NCI-H146 treated with DMSO at 0.1 percent for 48 hours (cell line): ENCODE data around the gene APH1A.
"Not testable (repeated sequence)": the region's sequence is repeated elsewhere in the genome, so short reads cannot be mapped to it uniquely, and the experiment has no call there.

ENCODE experiments used
- DNase-seq: peaks from one replicate; lab custom pipeline; 2025; ENCODE audit not compliant: unreplicated experiment; lab: John Stamatoyannopoulos, UW

APH1A gene

DNA sequence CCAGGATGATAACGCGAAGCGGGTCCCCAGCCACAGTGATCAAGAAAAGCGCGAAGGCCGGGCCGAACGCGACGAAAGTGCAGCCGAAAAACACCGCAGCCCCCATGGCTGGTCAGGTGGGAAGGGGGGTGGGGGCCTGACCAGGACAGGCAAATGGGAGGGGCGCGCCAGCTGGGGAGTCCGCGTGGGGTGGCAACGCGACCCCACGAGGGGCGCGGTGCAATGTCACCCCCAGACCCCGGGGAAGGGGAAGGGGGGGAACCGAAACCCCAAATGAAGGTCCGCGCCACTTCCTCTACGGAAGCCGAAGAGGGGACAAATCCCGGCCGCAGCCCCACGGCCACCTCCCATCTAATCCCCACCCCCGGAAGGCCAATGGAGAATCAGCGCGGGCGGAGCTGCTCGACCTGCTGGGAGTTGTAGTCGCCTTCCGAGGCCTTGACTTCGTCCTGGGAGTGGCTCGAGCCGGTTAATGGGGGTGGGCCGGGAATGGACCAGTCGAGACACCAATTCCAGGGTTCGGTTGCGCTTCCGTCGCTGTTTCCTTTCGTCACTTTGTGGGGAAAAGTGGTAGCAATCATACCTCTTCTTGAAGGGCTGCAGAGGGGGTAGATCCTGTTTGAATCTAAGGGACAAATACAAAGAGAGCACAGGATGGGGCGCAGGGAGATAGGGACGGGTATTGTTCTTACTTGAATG lies at the start of gene APH1A:
Gene APH1A, minus strand, starts transcription at position 312 of the 699 bp plus-strand sequence. Its CDS starts 206 bp downstream, at position 106.
- peak; percentile 94 for DNase-seq

GRCh38 chr1:150314691-150315090 lies 45.9 kb upstream of the APH1A start:
- not testable (repeated sequence) for DNase-seq

- DNase-seq = no peak
Measured at GRCh38 chr1:150311762-150312161, 42.9 kb upstream of the APH1A start.

DNA sequence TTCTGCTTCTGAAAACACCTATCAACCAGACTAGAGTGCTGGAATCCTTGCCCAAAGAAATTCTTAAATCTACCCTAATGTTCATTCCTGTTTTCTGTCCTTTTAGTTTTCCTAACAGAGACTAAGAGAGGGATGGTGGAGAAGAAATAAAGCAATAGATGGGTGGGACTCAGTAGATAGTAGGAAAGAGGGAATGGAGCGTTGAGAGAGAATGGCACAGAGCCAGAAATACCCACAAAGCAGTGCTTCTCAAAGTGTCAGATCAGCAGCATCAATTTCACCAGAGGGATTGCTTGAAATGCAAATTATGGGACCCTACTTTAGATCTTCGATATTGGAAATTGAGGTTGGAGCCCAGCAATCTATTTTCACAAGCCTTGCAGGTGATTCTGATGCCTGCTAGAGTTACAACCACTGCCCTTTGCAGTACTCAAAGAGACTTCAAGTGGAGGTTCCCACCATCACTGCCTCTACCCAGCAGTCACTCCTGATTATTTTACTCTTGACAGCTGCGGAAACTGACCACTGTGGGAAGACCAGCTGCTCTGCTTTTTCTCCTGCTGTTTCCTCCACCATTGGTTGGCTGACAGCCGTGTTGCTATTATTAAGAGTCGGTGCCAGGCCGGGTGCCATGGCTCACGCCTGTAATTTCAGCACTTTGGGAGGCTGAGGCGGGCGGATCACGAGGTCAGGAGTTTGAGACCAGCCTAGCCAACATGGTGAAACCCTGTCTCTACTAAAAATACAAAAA lies 41.1 kb upstream of the APH1A start:
- DNase-seq = no peak

- DNase-seq = not testable (repeated sequence)
Measured at GRCh38 chr1:150308585-150308984, 39.8 kb upstream of the APH1A start.

DNA sequence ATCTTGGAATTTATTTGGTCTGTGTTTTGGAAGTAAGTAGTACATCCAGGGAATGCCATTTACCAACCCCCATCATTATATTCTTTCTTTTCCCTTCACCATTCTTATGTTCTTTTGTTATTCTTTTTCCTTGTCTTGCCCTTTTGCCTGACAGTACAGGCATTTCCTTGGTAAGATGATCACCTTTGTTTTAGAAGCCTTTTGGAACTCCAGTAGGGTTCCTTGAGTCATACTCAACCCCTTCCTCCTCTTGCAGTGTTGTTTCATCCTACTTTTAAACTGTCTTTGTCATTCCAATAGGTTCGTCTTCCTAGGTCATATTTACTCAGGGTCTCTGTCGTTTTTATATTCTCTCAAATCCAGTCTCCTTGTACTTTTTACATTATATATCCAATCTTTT lies 34.1 kb upstream of the APH1A start:
- no peak for DNase-seq

- no peak for DNase-seq
Measured at GRCh38 chr1:150302338-150302737, 33.5 kb upstream of the APH1A start.

DNA sequence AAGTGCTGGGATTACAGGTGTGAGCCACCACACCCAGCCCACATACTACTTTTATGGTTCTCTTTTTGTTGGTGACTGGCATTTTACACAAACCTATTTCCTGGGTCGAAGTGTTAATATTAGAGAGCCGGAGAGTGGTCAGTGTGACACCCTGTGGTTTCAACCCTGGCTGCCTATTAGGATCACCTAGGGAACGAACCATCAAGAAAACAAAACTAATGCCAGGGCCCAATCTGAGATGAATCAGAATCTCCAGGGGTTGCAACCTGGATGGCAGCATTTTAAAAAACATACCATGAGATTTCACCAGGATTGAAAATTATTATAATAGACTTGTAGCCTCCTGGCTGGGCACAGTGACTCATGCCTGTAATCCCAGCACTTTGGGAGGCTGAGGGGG lies 30.9 kb upstream of the APH1A start:
- DNase-seq = no peak

DNA sequence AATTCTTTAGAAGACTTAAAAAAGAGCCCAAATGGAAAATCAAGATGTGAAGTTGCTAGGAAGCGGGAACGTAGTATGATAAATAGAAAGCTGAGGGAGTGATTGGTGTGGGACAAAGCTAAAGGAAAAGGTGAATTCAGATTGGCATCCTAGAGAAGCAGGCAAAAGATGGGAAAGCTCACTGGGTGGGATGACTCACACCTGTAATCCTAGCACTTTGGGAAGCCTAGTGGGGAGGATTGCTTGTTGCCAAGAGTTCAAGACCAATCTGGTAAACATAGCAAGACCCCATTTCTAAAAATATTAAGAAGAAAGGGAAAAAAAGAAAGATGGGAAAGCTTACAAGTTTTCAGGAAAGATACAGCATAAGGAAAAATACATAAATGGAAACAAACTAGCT lies 26.7 kb upstream of the APH1A start:
- DNase-seq = no peak

GRCh38 chr1:150293433-150294253 lies 24.8 kb upstream of the APH1A start, which contains the start of gene MRPS21:
Gene MRPS21 (plus strand): TSS chr1:150293861. CDS start chr1:150294367, 506 bp downstream.
- DNase-seq = peak; percentile 89

DNA sequence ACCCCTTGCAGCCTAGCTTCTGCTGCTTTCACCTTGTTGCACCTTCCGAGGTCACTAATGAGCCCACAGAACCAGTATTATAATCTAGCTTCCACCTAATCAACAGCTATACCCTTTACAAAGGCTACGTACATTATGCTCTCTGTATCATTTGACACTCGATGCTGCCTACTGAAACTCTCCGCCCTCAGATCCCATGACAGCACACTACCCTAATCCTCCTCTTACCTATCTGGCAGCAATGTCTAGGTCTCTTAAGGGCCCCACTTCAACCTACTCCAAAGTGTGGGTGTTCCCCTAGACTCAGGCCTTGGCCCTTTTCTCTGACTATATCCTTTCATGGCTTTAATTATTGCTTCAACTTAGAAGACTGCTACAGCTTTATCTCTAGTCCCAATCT lies 20.0 kb upstream of the APH1A start:
- DNase-seq = no peak

DNA sequence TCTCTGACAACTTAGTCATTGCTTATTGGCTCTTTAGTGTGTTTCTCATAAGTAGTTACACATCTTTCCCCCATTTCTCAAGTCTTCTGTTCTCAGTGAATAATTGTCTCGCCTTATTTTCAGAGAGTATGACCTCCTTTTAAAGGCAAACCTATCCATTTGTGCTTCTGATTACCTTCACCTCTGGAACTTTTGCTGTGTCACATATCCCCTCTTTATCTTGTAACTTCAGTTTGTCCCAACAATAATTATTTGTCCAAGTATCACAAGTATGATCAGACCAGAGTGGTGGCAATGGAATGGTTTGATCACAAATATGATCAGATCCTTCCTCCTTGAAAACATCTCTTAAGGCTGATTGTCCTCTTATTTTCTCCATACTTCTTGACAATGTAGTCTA lies 19.6 kb upstream of the APH1A start:
- DNase-seq = no peak

DNA sequence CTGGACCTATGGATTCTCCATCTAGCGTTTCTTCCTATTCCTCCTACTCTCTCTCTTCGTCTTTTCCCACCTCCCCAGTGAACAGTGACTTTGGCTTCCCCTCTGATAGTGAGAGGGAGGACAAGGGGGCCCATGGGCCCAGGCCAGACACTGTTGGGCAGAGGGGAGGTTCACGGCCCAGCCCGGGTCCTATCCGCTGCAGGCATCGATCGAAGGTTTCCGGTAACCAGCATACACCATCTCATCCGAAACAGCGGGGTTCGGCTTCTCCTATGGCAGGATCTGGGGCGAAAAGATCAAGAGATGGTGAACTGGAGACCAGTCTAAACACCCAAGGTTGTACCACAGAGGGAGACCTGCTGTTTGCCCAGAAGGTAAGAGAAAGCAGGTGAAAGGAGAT lies 14.4 kb upstream of the APH1A start:
- DNase-seq = no peak

- DNase-seq = peak; percentile 60
Measured at GRCh38 chr1:150282558-150282958, 13.7 kb upstream of the APH1A start.

DNA sequence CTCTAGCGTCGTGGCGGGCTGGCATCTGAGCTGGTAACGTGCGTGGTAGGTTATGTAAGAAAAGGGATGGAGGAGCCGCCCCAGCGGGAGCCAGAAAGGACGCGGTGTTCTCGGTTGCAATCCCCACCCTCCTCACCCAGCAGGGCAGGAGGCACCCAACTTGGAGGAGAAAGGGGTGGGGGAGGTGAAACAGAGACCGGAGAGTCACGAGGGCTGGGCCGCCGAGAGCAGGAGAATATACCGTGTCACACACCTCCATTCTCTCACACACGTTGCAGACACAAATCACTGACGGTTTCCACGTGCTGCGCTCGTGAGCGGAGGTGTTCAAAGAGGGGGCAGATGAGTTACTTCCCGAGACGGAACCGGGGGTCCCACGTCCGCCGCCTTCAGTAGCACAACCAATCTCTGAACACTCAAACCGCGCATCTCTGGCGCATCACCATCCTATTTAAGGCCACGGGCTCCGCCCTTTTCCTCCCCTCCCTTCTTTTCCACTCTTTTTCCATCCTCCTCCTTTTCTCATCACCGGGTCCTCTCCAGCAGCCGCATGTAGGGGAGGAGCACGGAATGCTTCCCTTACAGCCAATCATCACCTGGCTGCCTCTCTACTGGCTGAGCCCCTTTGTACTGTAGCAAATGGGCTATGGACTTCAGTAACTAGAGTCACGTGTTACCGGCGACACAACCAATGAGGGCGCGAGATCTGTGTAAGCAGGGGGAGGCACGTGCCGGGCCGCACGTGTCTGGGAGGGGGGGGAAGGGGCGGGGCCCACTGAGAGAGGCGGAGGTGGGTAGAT lies 13.1 kb upstream of the APH1A start, which contains the start of gene CIART:
Gene CIART, plus strand, starts transcription at position 797 of the 800 bp plus-strand sequence. CDS start 714 bp downstream, outside the sequence.
- DNase-seq = peak; percentile 98

DNA sequence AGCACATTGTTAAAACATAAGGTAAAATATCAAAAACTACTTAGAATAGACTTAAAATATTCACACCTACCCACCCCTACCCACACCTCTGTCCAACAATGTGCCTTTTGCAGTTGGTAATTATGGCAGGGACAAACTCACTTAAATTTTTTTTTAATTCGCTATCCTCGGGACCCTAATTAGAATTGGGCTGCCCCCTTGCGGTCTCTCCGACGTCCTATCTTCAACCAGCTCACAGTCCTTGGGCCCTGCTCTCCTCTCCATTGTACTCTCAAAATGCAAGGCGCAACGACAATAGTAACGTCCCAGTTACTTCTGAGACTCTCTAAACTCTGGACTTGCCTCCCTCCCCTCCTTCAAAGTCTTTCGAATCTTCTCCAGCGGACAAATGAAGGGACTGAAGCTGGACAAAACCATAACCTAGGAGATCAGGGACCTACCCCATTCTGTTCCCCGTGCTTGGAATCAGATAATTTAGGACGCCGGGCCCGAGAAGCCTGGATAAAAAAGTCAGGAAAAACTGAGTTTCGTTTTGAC lies 12.5 kb upstream of the APH1A start:
- peak; percentile 70 for DNase-seq

DNA sequence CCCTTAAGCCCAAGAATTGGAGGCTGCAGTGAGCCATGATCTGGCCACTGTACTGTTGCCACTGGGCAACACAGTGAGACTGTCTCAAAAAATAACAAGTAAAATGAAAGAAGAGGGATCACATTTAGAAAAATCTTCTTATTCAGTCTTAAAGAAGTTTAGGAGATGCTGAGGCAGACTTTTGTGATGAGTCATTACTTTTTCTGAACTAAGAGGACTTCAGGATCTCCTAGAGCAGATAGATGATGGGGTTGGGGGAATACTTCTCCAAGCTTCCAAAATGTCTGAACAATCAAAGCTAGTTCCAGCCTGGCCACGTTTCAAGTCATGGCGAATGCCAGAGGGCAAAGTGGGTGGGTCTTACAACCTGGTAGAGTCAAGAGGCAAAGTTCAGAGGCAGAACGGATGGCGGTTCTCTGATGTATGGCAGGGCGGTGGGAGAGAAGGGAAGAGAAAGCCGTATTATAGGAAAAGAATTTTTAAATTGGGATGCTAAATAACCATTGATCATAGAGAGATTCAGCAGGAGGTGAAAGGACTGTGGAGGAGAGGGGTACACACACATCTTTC lies 11.4 kb upstream of the APH1A start:
- no peak for DNase-seq

GRCh38 chr1:150273311-150273710 lies 4.5 kb upstream of the APH1A start:
- DNase-seq = no peak

- no peak for DNase-seq
Measured at GRCh38 chr1:150271291-150271959, 2.6 kb upstream of the APH1A start.
